IMR-90 (cell line): ENCODE data around the gene IGF1R. TPM values are rescaled to one million over a fixed set of nuclear protein-coding genes. Genes with fewer than 3 reads are reported as not detected.

Source experiments
- ATAC-seq: fragments of 200-7000 bp; cut with Tn5 transposase; 2 replicates; pipeline ENCODE4 v1.9.1; 2020; ENCODE audit warnings: low read depth, mild to moderate bottlenecking, moderate library complexity
- BruUV-seq: library from RNA; stranded (reverse); fragments of 400-500 nt; replicated peaks from 2 replicates; lab custom pipeline; 2021; lab: Mats Ljungman, UMichigan
- CTCF ChIA-PET: fragments of 300-600 bp; formaldehyde crosslinking; extraction: SDS; loops from one replicate; lab custom pipeline; 2021; ENCODE audit warnings: antibody characterized with exemption; lab: Yijun Ruan, JAX
- POLR2A ChIA-PET: fragments of 300-600 bp; sonication (Branson Sonifier 250); formaldehyde crosslinking; loops from one replicate; lab custom pipeline; 2022; ENCODE audit warnings: antibody characterized with exemption; ENCODE audit not compliant: unreplicated experiment; lab: Charles Lee
- DNase-seq: peaks from one replicate; pipeline ENCODE4 v3.0.0; 2013
- H2AFZ ChIP-seq: replicated peaks from 2 replicates; pipeline ENCODE3; 2013; ENCODE audit warnings: low read length, mild to moderate bottlenecking; ENCODE audit not compliant: poor library complexity
- H2AK5ac ChIP-seq: 2 replicates; pipeline ENCODE4 v1.6.1; 2013; ENCODE audit warnings: low read depth, low read length, inconsistent platforms
- H2AK9ac ChIP-seq: replicated peaks from 2 replicates; pipeline ENCODE3; 2013; ENCODE audit warnings: mild to moderate bottlenecking, low read depth, low read length, moderate library complexity; ENCODE audit not compliant: poor library complexity
- H2BK120ac ChIP-seq: 2 replicates; pipeline ENCODE4 v1.6.1; 2013; ENCODE audit warnings: low read depth, low read length, inconsistent platforms
- H2BK15ac ChIP-seq: 3 replicates; pipeline ENCODE4 v1.6.1; 2013; ENCODE audit warnings: low read depth, low read length, inconsistent platforms
- H2BK20ac ChIP-seq: 2 replicates; pipeline ENCODE4 v1.6.1; 2013; ENCODE audit warnings: low read depth, mild to moderate bottlenecking, inconsistent platforms, low read length, moderate library complexity
- H2BK5ac ChIP-seq: 2 replicates; pipeline ENCODE4 v1.6.1; 2013; ENCODE audit warnings: mild to moderate bottlenecking, low read depth, low read length, inconsistent platforms; ENCODE audit not compliant: poor library complexity, severe bottlenecking
- H3K14ac ChIP-seq: replicated peaks from 2 replicates; pipeline ENCODE4 v1.6.1; 2013; ENCODE audit warnings: low read depth, low read length, inconsistent platforms
- H3K18ac ChIP-seq: 2 replicates; pipeline ENCODE4 v1.6.1; 2013; ENCODE audit warnings: low read depth, low read length, control low read depth
- H3K23ac ChIP-seq: 2 replicates; pipeline ENCODE4 v1.6.1; 2013; ENCODE audit warnings: low read depth, low read length, inconsistent platforms
- H3K27ac ChIP-seq: 2 replicates; pipeline ENCODE4 v1.5.1; 2013; ENCODE audit warnings: mild to moderate bottlenecking, control low read depth, low read length; ENCODE audit not compliant: insufficient read depth
- H3K27me3 ChIP-seq: 2 replicates; pipeline ENCODE4 v1.6.1; 2013; ENCODE audit warnings: low read length; ENCODE audit not compliant: control insufficient read depth, insufficient read depth
- H3K36me3 ChIP-seq: 2 replicates; pipeline ENCODE4 v1.6.1; 2013; ENCODE audit warnings: low read length, mixed read lengths; ENCODE audit not compliant: control insufficient read depth, insufficient read depth
- H3K4ac ChIP-seq: 2 replicates; pipeline ENCODE4 v1.6.1; 2013; ENCODE audit warnings: low read depth, low read length, inconsistent platforms
- H3K4me1 ChIP-seq: 2 replicates; pipeline ENCODE4 v1.6.1; 2013; ENCODE audit warnings: low read length, mixed read lengths; ENCODE audit not compliant: control insufficient read depth, insufficient read depth
- H3K4me2 ChIP-seq: 2 replicates; pipeline ENCODE4 v1.6.1; 2013; ENCODE audit warnings: low read depth, mild to moderate bottlenecking, control low read depth, low read length, moderate library complexity
- H3K4me3 ChIP-seq: 2 replicates; pipeline ENCODE4 v1.5.1; 2013; ENCODE audit warnings: low read depth, mild to moderate bottlenecking, control low read depth, low read length, moderate library complexity; ENCODE audit not compliant: insufficient read depth
- H3K56ac ChIP-seq: 2 replicates; pipeline ENCODE4 v1.6.1; 2013; ENCODE audit warnings: low read length, inconsistent platforms; ENCODE audit not compliant: insufficient read depth; ENCODE audit errors: extremely low read depth
- H3K79me1 ChIP-seq, 2 experiments: 2 replicates each; pipeline ENCODE4 v1.6.1; 2013; ENCODE audit warnings: low read length in 2 of 2, inconsistent platforms in 1 of 2, low read depth in 1 of 2
- H3K9ac ChIP-seq: 2 replicates; pipeline ENCODE4 v1.6.1; 2013; ENCODE audit warnings: low read depth, low read length, control low read depth
- H3K9me1 ChIP-seq: 2 replicates; pipeline ENCODE4 v1.6.1; 2013; ENCODE audit warnings: low read length, inconsistent platforms; ENCODE audit not compliant: insufficient read depth
- H3K9me3 ChIP-seq: 2 replicates; pipeline ENCODE4 v1.6.1; 2013; ENCODE audit warnings: low read length; ENCODE audit not compliant: control insufficient read depth, insufficient read depth
- H4K20me1 ChIP-seq: 2 replicates; pipeline ENCODE4 v1.6.1; 2013; ENCODE audit warnings: low read length, inconsistent platforms; ENCODE audit not compliant: insufficient read depth
- H4K5ac ChIP-seq: 2 replicates; pipeline ENCODE4 v1.6.1; 2013; ENCODE audit warnings: mild to moderate bottlenecking, low read depth, low read length, control low read depth
- H4K8ac ChIP-seq, 2 experiments: 2 replicates each; pipeline ENCODE4 v1.6.1; 2013; ENCODE audit warnings: low read depth in 2 of 2, low read length in 2 of 2, control low read depth in 1 of 2, inconsistent platforms in 1 of 2
- H4K91ac ChIP-seq: 2 replicates; pipeline ENCODE4 v1.6.1; 2013; ENCODE audit warnings: low read depth, low read length, inconsistent platforms; ENCODE audit not compliant: insufficient read depth
- BHLHE40 ChIP-seq: fragments of 150-350 bp; IDR thresholded peaks from 2 replicates; pipeline ENCODE4 v1.6.1; 2016; ENCODE audit warnings: mild to moderate bottlenecking, low read depth, low read length
- CHD1 ChIP-seq: IDR thresholded peaks from 2 replicates; pipeline ENCODE4 v1.6.1; 2012; ENCODE audit warnings: low read depth, low read length, improper control_type of control experiment
- FOS ChIP-seq: fragments of 150-350 bp; IDR thresholded peaks from 2 replicates; pipeline ENCODE4 v1.6.1; 2016; ENCODE audit warnings: low read depth, low read length
- MAZ ChIP-seq: IDR thresholded peaks from 2 replicates; pipeline ENCODE4 v1.6.1; 2012; ENCODE audit warnings: low read depth, mild to moderate bottlenecking, low read length, improper control_type of control experiment, moderate library complexity, borderline replicate concordance
- MXI1 ChIP-seq: IDR thresholded peaks from 2 replicates; pipeline ENCODE4 v1.6.1; 2012; ENCODE audit warnings: low read depth, mild to moderate bottlenecking, low read length, moderate library complexity, borderline replicate concordance
- POLR2A ChIP-seq: IDR thresholded peaks from 2 replicates; pipeline ENCODE4 v1.6.1; 2012; ENCODE audit warnings: mild to moderate bottlenecking, low read depth, low read length
- RAD21 ChIP-seq: IDR thresholded peaks from 2 replicates; pipeline ENCODE4 v1.6.1; 2012; ENCODE audit warnings: low read length, improper control_type of control experiment
- RCOR1 ChIP-seq: IDR thresholded peaks from 2 replicates; pipeline ENCODE4 v1.6.1; 2012; ENCODE audit warnings: mild to moderate bottlenecking, low read length, improper control_type of control experiment; ENCODE audit not compliant: insufficient replicate concordance
- SMC3 ChIP-seq: fragments of 150-350 bp; IDR thresholded peaks from 2 replicates; pipeline ENCODE4 v1.6.1; 2016; ENCODE audit warnings: low read depth, mild to moderate bottlenecking, antibody characterized with exemption, low read length, moderate library complexity
- whole genome bisulfite sequencing, 2 experiments: methylation state at CpG; one replicate each; pipeline versions ENCODE4 v1.1.5 to v1.1.7; 2013; ENCODE audit warnings: missing lambda C conversion rate in 2 of 2; ENCODE audit not compliant: insufficient read length in 1 of 2; ENCODE audit errors: extremely low coverage in 2 of 2; 5-methylcytosine and 5-hydroxymethylcytosine counted together
- dilution Hi-C: fragments of 300-500 bp; cut with HindIII; formaldehyde crosslinking; loops from one replicate; pipeline ENCODE4 v1.14.3; 2018; ENCODE audit warnings: low sequenced_read_pairs; ENCODE audit not compliant: unreplicated experiment
- in situ Hi-C: fragments of 300-500 bp; cut with MboI; formaldehyde crosslinking; loops from 3 replicates; pipeline ENCODE4 v1.14.3; 2019; ENCODE audit warnings: low sequenced_read_pairs, inconsistent platforms, mixed read lengths
- intact Hi-C: fragments of 100-400 bp; cut with micrococcal nuclease; formaldehyde crosslinking; loops from 2 replicates; pipeline ENCODE4 v1.10.0; 2022
- polyA plus RNA-seq, 3 experiments: library from polyadenylated mRNA; depleted of rRNA; stranded (reverse); fragments of >200 nt; gene quantifications; 2 replicates each; pipeline ENCODE4 v1.2.3, GENCODE V29; 2012; ENCODE audit warnings: low replicate concordance in 1 of 3
- total RNA-seq: library from RNA; depleted of rRNA; stranded (reverse); fragments of >200 nt; gene quantifications from 2 replicates; pipeline ENCODE4 v1.2.3, GENCODE V29; 2012
- TF ChIP-seq, protein P1 (sequence below): fragments of 150-350 bp; IDR thresholded peaks from 2 replicates; pipeline ENCODE4 v1.6.1; 2016; ENCODE audit warnings: low read depth, mild to moderate bottlenecking, low read length, moderate library complexity, borderline replicate concordance

IGF1R gene
- total and polyA plus RNA-seq, 2 of the 4 experiments (the other 2 are of a cell fraction), result 24.0 to 24.9 TPM

DNA sequence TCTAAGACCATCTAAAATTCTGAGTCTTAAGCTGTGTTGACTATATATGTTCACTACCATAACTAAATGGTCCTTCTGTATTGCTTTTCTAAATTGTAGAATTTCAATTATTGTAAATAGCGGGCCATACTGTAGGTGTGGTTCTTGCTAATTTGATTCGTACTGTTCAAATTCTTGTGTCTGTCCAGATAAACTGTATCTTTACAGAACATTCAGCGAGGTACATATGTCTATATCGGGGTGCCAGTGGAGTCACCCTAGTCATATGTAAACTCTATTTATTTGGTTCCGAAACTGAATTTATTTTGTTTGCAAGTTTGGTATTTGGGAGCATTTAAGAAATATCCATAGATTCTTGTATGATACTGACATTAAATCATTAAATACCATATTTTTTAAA, 69.0 kb downstream of the IGF1R start:
- in situ Hi-C loops, result no loop called here
- H3K9me3 ChIP-seq, result no peaks in the 10 kb centered on the region
- no peak overlapping the region for H2BK120ac ChIP-seq
- peaks cover 99% of the 10 kb centered on the region for H4K20me1 ChIP-seq
- no peak overlapping the region for H2BK5ac ChIP-seq
- no peak overlapping the region for H4K5ac ChIP-seq
- no peak overlapping the region for H2AFZ ChIP-seq
- peaks cover 69% of the 10 kb centered on the region for H3K9me1 ChIP-seq
- H3K4ac ChIP-seq, result no peak overlapping the region
- peaks cover 46% of the 10 kb centered on the region for H3K4me1 ChIP-seq
- DNase-seq, result no peak
- no peak overlapping the region for H3K4me3 ChIP-seq
- no peak overlapping the region for H2BK20ac ChIP-seq
- no peak overlapping the region for H3K14ac ChIP-seq
- POLR2A ChIA-PET, result no interaction called here
- peaks cover 31 to 95% of the 10 kb centered on the region in 2 experiments for H3K79me1 ChIP-seq
- H4K8ac ChIP-seq, result no peak overlapping the region
- H3K27ac ChIP-seq, result no peak overlapping the region
- no peak overlapping the region for H3K9ac ChIP-seq
- peaks cover under 1% of the 10 kb centered on the region; the same call in 1 of the 2 replicates for H3K36me3 ChIP-seq
- no peak for TF ChIP-seq FOS
- no peak for TF ChIP-seq RCOR1
- TF ChIP-seq POLR2A, result no peak
- TF ChIP-seq, protein P1, sequence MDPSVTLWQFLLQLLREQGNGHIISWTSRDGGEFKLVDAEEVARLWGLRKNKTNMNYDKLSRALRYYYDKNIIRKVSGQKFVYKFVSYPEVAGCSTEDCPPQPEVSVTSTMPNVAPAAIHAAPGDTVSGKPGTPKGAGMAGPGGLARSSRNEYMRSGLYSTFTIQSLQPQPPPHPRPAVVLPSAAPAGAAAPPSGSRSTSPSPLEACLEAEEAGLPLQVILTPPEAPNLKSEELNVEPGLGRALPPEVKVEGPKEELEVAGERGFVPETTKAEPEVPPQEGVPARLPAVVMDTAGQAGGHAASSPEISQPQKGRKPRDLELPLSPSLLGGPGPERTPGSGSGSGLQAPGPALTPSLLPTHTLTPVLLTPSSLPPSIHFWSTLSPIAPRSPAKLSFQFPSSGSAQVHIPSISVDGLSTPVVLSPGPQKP, result no peak
- no peak for TF ChIP-seq CHD1
- no peak for TF ChIP-seq SMC3
- no peak for TF ChIP-seq BHLHE40
- TF ChIP-seq MXI1, result no peak
- TF ChIP-seq MAZ, result no peak
- TF ChIP-seq RAD21, result no peak
- no peak overlapping the region; the same call in 1 of the 2 replicates for H3K23ac ChIP-seq
- H3K27me3 ChIP-seq, result no peaks in the 10 kb centered on the region
- H3K4me2 ChIP-seq, result no peak overlapping the region
- CTCF ChIA-PET, result interaction anchor here (0.6 to 0.9 kb wide), 2 partner anchors 11 to 835 kb away, joined by 3 read pairs; no protein-coding TSS in a partner anchor
- H2BK15ac ChIP-seq, result no peak overlapping the region
- H3K56ac ChIP-seq, result no peak overlapping the region
- BruUV-seq, result no TSS peak
- H3K18ac ChIP-seq, result no peak overlapping the region
- no peak overlapping the region for H2AK9ac ChIP-seq
- dilution Hi-C loops, result no loop called here
- no peak overlapping the region for H4K91ac ChIP-seq
- no peak overlapping the region for H2AK5ac ChIP-seq
- no CpG with 5 or more reads among the region's 5 CpGs for WGBS, 2 experiments
- intact Hi-C loops, result no loop called here
- ATAC-seq, result no peak
